Smooth muscle cell of the brain vasculature (primary cell): Measurements from ENCODE around the gene SUB1.
A peak's percentile ranks its signal among the peaks of the same experiment; 100 is the strongest.
"Not testable (repeated sequence)": the region's sequence is repeated elsewhere in the genome, so short reads cannot be mapped to it uniquely, and the experiment has no call there.

Source experiments
- DNase-seq: peaks from one replicate; pipeline ENCODE4 v3.0.0-alpha.2; 2012; ENCODE audit warnings: low read depth, low spot score

Gene SUB1

DNA sequence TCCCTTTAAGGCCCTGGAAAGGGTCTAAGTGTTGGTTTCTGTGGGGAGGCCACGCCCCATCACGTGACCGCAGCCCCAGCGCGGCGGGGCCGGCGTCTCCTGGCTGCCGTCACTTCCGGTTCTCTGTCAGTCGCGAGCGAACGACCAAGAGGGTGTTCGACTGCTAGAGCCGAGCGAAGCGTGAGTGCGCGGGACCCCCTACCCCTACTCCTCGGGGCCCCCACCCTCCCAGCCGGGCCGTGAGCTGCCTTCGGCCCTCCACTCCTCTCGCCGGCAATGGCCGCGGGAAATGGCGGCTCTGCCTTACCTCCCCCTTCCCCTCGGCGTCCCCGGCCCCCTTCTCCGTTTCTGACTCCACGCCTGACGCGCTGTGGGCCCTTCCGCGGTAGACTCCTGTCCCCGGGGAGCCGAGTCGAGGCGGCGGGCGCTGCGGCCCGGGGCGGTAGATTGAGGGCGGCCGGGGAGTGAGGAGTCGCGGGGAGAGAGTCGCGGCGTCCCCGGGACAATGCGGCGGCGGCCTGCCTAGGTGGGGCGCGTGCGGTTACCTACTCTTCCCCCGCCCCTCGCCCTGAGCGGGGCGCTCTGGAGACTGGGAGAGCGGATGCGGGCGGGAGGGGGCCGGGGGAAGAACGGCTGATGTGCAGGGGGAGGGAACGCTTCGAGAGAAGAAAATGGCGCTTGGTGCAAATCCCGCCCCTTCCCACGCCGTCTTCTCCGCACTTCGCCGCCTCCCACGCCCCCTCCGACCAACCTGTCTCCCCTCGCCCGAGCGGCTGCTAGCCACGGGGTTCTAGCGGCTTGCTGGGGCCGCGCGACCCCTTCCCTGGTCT lies at the start of gene SUB1:
Gene SUB1, plus strand, starts transcription at position 112 of the 830 bp plus-strand sequence. CDS start 2,956 bp downstream, outside the sequence.
- DNase-seq: peak; percentile 77

DNA sequence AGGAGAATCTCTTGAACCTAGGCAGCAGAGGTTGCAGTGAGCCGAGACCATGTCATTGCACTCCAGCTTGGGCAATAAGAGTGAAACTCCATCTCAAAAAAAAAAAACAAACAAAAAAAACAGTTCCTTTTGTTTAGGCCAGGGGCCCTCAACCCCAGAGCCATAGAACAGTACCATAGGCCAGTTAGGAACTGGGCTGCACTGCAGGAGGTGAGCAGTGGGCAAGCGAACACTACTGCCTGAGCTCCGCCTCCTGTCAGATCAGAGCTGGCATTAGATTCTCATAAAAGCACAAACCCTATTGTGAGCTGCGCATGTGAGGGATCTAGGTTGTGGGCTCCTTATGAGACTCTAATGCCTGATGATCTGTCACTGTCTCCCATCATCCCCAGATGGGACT lies 49.1 kb upstream of the SUB1 start:
- DNase-seq: no peak

DNA sequence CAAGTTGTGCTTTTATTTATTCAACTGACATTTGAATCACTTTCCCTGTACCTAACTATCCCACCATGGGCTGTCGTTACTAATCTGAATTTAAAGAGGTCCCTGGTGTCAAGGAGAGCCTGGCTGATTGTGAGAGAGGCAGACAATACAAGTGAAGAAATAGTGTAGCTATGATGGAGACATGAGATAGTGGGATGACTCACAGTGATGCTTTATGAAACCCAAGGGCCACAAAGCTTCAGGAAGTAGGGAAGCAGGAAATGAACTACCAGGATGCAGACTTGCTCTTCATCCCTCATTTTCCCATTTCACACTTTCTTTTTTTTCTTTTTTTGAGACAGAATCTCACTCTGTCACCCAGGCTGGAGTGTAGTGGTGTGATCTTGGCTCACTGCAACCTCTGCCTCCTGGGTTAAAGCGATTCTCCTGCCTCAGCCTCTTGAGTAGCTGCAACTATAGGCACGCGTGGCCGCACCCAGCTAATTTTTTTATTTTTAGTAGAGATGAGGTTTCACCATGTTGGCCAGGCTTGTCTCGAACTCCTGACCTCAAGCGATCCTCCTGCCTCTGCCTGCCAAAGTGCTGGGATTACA lies 47.8 kb upstream of the SUB1 start:
- DNase-seq: not testable (repeated sequence)

DNA sequence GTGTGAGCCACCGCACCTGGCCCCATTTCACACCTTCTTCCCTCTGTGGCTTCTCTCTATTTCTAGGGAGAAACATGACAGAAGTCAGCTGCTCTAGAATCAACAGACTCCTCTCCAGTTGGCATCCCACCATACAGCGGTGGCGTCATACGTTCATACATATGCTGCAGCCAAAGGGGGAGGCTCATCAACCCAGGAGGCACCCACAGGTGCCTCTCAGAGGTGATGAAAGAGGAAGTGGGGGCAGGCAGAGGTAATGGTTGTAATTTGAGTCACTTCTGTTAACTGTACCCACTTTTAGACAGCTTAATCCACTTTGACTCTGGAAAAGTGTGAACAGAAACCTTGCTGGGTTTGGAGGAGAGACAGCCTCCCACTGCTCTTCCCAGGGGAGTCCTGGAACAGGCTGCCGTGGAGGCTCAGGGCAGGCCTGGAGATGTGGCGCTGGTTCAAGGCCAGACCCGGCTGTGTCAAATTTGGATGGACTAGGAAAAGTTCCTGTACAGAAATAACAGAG lies 47.3 kb upstream of the SUB1 start:
- DNase-seq: no peak

DNA sequence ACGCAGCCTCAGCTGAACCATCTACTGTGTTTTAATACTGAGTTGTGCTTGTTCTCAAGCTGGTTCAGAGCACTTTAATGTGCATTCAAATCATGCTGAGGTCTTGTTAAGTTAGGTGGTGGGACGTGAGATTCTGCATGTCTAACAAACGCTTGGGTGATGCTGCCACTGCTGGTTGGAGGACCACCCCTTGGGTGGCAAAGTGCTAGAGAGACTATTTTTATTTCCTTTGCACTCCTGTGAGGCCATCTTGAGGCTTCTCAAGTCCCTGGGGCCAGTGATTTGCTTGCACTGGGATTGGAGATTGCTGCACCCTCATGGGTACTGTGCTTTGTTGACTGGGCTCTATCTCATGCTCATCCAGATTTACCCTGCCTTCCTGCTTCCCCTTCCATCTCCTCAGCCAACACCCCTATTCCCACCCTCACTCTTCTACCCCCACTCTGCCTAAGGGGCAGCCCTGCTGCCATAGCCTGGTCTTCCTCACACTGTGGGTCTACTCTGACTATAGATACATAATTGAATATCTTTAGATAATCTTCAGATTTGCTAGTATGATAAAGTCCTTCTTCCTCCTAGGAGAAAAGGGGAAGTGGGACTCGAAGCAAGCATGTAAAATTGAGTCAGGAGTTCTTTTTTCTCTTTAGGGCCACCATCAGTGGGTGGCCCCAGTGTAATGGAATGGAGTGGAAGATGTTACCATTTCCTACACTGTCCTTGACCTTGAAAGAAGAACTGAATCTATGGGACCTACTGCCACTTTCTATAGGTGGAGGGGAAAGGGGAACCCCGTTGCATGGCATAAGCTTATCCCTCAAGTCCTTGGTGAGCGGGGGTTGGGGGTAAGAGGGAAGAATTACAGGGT lies 45.1 kb upstream of the SUB1 start:
- no peak for DNase-seq

DNA sequence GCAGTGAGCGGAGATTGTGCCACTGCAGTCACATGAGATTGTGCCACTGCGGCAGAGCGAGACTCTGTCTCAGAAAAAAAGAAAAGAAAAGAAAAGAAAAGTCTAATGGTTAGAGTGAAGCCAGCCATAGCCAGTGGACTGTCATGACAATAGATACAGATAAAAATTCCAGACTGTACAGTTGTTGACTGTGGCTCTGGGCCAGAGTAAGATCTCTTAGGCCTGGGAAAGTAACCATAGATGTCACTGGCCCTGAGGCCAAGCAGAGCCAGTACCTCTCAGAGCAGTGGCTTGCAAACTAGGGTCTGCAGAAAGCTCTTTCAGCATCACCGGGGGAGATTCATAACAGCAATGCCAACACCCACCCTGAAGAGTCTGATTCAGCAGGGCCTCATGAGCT lies 44.1 kb upstream of the SUB1 start:
- no peak for DNase-seq

DNA sequence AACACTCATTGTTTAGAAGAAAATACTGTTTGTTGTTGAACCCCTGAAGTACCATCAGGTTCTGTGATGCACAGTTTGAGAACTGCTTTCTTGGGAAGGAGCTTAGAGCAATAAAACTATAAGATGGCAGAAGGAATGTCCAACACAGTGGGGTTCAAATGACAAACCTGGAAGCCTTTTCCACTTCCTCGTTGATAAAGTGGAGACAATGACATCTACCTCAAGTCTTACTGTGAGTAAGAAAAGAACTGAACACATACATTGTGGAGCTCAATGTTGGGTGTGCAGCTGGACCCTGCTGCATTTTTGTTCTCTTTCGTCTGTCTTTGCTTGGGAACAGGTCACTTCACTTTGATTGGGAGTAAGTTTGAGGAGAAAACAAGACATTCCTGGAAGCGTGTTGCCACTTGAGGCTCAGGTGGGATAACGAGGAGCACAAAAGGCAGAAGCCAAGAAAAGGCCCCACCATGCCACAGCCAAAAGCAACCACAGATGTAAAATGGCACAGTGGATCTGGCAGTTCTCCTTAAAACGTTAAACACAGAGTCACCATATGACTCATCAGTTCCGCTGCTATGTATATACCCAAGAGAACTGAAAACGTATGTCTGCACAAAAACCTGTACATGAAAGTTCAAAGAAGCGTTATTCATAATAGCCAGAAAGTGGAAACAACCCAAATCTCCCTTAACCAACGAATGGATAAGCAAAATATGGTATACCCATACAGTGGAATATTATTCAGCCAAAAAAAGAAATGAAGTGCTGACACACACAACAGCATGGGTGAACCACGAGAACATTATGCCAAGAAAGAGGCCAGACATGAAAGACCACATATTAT lies 42.9 kb upstream of the SUB1 start:
- DNase-seq: no peak

DNA sequence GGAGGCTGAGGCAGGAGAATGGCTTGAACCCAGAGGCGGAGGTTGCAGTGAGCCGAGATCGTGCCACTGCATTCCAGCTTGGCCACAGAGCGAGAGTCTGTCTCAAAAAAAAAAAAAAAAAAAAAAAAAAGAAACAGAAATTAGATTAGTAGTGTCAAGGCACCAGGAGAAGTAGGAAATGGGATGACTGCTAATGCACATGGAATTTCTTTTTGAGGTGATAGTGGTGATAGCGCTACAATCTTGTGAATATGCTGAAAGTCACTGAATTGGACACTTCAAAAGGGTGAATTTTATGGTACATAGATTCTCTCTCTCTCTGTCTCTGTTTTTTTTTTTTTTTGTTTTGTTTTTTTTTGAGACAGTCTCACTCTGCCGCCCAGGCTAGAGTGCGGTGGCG lies 42.1 kb upstream of the SUB1 start:
- DNase-seq: no peak

DNA sequence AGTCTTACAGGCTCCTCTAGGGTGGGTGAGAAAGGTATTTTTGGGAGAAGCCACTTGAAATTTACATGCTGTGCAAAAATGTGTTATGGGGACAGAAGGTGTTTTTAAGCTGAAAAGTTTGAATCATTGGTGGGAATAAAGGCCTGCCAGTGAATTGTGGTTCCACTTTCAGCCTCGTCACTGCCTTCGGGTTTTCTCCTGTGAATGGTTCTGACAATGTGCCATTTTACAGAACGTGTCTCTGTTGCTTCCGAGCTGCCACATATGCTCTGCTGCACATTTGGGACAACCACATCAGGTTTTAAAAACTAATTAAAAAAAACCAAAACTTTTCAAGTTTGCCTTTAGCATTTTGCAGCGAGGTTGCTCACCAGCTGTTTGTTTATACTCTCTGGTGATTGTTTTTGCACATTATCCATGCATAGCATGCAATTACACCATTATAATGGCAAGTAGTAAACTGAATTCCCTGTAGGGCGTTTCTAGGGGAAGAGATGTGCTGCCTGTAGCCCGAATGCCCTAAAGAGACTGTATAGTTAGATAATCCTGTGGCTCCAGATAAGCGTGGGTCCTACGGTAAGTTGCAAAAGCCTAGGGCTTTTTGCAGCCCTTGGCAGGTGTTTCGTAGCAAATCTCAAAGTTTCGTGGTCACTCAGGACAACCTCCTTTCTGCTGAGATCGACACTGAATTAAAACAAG lies 40.1 kb upstream of the SUB1 start:
- no peak for DNase-seq

DNA sequence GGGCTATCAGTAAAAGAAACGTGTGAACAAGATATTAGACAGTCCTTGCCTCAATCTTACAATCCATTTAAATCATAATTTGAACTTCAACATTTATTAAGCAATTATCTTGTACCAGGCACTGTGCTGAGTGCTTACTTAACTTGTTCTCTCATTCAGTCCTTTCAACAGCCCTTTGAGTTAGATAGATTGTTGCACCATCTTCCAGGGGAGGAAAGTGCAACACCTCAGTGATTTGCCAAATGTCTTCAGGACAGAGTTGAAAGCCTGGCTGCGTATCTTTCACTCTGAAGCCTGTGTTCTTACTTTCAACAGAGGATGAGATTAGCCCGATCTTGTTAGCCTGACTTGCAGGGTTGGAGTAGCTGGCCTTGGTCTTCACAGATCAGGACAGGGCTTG lies 34.2 kb upstream of the SUB1 start:
- DNase-seq: no peak

DNA sequence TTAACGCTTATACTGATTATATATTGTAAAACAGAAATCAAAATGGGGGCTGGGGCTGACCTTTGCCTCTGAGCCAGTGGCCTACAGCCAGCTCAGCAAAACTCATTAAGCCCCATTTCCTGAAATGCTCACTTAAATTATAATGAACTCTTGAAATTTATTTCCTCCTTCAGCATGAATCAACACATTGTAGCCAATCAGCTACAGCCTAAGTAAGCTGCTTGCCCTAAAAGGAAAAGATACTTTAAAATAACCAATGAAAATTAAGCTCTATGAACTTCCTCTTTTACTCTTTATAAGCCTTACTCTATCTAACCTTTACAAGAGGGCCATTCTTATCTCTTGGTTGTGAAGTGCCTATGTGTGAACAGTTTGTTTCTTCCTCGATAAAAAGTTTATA lies 33.5 kb upstream of the SUB1 start:
- DNase-seq: no peak

DNA sequence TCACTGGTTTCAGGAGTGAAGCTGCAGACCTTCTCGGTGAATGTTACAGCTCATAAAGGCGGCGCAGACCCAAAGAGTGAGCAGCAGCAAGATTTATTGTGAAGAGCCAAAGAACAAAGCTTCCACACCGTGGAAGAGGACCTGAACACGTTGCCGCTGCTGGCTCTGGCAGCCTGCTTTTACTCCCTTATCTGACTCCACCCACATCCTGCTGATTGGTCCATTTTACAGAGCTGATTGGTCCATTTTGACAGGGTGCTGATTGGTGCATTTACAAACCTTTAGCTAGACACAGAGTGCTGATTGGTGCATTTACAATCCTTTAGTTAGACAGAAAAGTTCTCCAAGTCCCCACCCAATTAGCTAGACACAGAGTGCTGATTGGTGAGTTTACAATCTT lies 32.9 kb upstream of the SUB1 start:
- DNase-seq: not testable (repeated sequence)

DNA sequence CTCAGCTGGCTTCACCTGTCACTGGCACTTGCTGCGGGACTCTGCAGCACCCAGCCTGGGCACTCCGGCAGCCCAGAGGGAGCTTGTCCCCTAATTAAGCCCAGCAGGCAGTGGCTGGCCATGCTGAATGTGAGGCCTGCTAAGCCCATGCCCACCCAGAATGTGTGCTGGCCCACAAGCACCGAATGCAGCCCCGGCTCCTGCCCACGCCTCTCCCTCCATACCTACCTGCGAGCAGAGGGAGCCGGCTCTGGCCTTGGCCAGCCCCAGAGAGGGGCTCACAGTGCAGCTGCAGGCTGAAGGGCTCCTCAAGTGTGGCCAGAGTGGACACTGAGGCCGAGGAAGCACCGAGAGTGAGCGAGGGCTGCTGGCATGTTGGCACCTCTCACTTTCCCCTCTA lies 32.4 kb upstream of the SUB1 start:
- no peak for DNase-seq

DNA sequence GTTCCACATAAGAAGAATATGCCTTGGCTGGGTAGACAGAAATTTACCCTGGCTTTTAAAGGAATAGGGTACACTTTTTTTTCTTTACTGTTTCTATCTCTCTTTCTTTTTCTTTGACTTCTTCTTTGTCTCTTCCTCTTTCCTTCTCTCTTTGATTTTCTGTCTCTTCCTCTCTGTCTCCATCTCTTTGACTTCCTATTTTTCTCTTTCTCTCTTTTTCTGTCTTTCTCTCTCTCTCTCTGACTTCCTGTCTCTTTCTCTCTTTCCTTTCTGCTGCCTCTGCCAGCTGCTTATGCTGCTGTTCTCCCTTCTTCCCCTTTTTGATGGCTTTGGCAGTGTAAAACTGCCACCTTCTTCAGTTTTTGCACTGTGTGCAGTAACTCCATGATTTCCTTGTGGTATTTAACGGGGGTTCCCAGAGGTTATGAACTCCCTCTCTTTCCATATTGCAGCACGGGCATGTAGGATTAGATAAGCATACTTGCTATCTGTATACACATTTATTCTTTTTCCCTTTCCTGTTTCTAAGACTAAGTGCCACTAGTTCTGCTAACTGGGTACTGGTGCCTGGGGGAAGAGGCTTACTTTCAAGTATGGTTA lies 31.1 kb upstream of the SUB1 start:
- not testable (repeated sequence) for DNase-seq

DNA sequence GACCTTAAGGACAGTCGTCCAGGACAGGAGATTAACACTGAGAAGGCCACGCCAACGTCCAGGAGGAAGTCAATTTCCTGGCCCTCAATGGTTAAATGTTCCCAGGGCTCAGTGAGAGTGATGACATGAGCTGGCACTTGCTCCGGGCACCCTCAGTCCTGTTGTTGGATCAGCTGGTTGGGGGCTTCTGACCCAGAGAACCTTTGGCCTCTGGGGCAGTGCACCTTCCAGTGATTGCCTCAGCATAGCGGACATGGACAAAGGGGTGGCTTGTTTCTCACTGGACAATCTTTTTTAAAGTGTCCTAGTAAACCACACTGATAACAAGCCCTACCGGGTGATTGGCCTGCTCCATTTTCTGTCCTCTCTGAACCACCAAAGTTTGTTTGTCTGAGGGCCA lies 28.8 kb upstream of the SUB1 start:
- DNase-seq: not testable (repeated sequence)

DNA sequence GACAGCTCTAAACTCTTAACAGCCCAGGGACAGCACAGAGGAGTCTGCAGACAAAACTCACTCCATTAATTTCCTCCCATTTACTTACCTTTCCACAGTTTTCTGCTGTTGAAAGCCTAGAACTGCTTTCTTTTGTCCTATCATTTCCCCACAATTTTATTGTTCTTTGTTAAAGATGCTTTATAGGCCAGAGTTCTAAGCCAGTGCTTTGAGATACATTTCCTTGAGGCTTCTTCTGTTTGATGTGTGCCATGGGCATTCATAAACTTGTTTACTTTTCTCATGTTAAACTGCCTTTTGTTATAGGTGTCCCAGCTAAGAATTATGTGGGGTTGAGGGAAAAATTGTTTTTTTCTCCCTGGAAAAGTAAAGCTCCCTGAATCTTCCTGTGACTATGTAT lies 25.9 kb upstream of the SUB1 start:
- DNase-seq: no peak

DNA sequence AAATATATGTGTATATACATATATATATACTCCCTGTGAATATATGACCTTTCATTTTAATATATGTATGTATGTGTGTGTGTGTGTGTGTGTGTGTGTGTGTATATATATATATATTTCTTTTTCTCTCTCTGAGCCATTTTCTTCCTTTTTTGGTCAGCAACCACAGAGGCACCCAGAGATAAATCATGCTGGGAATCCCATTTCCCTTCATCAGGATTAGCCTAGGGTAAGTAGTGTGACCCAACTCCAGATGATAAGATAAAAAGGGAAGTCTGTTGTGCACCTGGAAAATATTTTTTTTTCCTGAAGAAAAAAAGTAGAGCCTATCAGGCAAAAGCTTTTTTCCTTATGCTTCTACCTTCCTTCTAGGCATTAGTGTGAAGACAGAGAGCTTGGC lies 25.4 kb upstream of the SUB1 start:
- DNase-seq: no peak

DNA sequence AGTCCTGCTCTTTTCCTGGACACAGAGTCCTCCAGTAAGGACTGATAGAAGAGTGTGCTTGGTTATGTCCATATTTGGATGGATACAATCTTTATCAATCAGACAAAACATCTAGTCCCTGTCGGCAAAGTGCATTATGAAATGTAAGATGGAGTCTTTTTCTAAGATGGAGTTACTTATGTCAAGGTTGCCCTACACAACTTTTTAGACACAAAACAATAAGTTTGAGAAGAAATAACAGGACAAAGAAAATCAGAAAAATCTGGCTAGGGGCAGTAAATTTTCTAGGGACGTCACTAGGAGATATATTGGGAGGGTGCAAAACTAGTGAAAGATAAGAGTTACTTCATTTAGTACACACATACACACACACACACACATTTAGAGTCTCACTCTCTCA lies 23.3 kb upstream of the SUB1 start:
- no peak for DNase-seq

DNA sequence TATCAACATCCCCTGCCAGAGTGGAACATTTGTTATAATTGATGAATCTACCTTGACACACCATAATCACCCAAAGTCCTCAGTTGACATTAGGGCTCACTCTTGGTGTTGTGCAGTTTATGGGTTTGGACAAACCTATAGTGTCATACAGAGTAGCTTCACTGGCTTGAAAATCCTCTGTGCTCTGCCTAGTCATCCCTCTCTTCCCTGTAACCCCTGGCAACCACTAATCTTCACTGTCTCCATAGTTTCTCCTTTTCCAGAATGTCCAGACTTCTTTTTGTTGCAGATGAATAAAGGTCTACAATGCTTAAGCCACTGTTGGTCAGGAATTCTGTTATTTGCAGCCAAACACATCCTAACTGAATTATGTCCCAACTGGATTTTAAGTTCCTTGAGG lies 22.5 kb upstream of the SUB1 start:
- DNase-seq: no peak

DNA sequence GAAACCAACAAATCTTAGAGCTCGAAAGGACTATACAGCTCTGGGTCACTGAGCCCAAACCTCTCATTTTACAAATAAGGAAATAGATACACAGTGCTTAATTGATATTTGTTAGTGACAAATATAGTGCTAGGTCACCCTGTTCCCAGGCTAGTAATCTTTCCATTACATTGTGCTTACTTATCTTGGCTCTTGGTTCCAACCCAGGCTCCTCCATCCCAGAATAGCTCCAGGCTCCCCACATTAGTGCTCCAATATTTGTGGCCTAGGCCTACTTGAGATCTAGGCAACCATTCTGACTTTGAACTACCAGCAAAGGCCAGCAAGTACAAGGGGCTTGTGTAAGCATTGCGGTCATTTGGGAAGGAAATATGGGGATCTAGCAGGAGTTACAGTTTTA lies 21.7 kb upstream of the SUB1 start:
- no peak for DNase-seq
